GM19463 (cell line): Measurements from ENCODE around the gene PSME1.
A peak's percentile ranks its signal among the peaks of the same experiment; 100 is the strongest.

Source experiments
- ATAC-seq: cut with Tn5 transposase; IDR thresholded peaks from one replicate; pipeline ENCODE4 v1.9.1; 2021; ENCODE audit warnings: mild to moderate bottlenecking, moderate library complexity; ENCODE audit not compliant: unreplicated experiment

Gene PSME1

GRCh38 chr14:24145690-24146452 lies 9.9 kb downstream of the PSME1 start:
- no peak for ATAC-seq

DNA sequence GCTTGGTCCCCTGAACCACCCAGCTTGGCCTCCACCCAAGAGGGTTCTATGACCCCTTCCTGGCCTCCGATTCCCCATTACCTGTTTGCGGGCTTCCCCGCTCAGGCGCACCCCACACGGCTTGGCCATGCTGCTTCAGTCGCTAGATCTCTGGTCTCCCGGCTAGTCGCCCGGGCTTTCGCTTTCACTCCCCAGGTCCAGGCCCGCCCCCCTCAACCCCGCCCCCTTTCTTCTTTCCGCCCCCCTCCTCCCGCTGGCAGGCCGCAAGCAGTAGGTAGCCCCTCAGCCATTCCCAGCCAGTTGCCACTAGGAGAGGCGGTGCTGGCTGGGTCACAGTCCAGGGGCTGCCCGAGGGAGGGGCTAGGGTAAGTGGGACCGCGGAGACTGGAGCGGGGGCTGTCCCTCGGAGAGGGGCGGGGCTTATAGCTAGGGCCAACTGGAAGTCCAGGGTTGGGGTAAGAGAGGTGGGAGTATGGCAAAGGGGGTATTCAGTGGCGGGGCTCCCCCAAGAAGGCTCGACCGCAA lies 10.5 kb downstream of the PSME1 start, which contains the start of gene PSME2:
PSME2 (minus strand) TSS at position 158 of the 525 bp plus-strand sequence; CDS start at position 129, 29 bp downstream.
- ATAC-seq, result peak; percentile 62

DNA sequence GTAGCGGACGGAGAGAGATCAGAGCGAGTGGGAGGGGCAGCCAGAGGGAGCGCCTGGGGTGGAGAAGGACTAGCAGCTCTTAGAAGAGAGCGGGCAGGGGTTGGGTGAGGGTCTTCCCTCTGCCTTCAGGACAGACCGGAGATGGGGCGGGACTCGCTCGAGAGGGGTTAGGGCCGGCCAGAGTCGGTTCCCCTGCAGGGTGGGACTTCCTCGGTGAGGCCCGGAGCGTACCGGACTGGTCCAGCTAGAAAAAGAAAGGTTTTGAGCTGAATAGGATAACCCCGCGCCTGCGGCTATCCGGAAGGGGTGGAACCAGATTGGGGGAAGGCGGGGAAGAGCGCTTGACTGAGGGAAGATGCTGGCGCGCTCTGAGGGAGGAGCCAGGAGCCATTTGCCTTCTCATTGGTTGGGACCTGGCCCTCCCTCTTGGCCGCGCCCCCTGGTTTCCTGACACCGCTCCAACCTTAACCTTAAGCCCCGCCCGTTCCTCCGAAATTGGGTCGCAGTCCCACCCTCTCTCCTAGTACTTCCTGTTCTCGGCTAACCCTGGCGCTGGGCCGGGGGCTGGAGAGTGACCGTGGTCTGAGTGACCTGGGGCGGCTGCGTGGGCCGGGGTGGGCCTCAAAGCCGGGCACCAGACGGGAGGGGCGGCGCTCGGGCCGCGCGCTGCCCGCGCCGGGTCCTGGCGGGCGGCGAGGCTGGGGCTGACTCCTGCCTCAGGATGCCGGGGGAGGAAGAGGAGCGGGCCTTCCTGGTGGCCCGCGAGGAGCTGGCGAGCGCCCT lies 11.2 kb downstream of the PSME1 start, which contains the start of gene RNF31:
RNF31 (plus strand) TSS at position 521 of the 783 bp plus-strand sequence; CDS start at position 722, 201 bp downstream.
- ATAC-seq, result peak; percentile 83

- no peak for ATAC-seq
Measured at GRCh38 chr14:24147761-24148428, 11.9 kb downstream of the PSME1 start.

GRCh38 chr14:24149302-24149969 lies 13.4 kb downstream of the PSME1 start:
- ATAC-seq, result no peak

GRCh38 chr14:24150061-24150460 lies 14.1 kb downstream of the PSME1 start:
- ATAC-seq, result no peak

- no peak for ATAC-seq
Measured at GRCh38 chr14:24150567-24150966, 14.6 kb downstream of the PSME1 start.

- ATAC-seq, result no peak
Measured at GRCh38 chr14:24150993-24151392, 15.0 kb downstream of the PSME1 start.

DNA sequence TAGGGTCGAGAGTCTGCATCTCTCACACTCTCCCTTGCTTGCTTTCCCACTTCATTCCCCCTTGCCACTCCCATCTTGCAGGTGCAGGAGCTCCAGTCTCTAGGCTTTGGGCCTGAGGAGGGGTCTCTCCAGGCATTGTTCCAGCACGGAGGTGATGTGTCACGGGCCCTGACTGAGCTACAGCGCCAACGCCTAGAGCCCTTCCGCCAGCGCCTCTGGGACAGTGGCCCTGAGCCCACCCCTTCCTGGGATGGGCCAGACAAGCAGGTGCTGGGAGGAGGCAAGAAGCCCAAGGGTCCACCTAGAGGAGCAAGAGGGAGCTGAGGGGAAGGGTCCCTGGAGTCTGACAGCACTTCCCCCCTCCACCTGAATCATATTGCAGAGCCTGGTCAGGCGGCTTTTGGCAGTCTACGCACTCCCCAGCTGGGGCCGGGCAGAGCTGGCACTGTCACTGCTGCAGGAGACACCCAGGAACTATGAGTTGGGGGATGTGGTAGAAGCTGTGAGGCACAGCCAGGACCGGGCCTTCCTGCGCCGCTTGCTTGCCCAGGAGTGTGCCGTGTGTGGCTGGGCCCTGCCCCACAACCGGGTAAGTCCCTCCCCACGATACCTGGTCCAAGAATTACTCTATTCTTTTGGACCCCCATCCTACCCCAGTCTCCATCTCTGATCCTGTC lies 15.5 kb downstream of the PSME1 start:
- no peak for ATAC-seq

DNA sequence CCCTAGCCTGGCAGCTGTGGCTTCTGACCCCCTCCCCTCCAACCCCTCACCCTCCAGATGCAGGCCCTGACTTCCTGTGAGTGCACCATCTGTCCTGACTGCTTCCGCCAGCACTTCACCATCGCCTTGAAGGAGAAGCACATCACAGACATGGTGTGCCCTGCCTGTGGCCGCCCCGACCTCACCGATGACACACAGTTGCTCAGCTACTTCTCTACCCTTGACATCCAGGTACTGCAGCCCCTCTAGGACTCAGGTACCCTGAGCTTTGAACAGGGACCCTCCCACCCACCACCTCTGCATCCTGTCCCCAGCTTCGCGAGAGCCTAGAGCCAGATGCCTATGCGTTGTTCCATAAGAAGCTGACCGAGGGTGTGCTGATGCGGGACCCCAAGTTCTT lies 19.1 kb downstream of the PSME1 start:
- no peak for ATAC-seq

DNA sequence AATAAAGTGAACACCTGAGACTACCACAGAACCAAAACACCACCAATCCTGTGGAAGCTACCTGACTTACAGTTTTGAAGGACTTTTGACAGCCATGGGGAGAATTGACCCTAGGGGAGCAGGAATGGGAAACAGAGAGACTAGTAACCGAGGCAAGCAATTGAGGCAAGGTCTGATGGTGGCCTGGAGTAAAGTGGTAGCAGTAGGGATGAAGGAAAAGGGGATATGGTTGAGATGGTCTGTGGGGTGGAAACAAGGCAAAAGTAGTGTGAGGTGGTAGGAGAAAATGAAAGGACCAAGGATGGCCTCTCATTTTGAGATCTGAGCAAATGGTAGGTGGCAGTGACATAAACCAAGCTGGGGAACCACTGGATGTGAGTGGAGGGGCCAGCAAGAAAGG lies 20.8 kb downstream of the PSME1 start:
- ATAC-seq, result no peak

DNA sequence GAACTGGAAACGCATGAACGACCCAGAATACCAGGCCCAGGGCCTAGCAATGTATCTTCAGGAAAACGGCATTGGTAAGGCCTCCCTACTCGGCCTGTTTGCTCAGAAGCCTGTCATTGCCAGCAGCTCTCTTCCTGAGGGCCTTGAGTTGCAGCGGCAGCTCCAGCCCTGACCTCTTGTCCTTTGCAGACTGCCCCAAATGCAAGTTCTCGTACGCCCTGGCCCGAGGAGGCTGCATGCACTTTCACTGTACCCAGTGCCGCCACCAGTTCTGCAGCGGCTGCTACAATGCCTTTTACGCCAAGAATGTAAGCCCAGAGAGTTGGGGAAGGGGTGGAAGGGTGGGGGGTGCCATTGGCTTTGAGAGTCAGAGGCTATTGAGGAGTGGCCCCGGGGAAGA lies 21.3 kb downstream of the PSME1 start:
- ATAC-seq, result no peak

DNA sequence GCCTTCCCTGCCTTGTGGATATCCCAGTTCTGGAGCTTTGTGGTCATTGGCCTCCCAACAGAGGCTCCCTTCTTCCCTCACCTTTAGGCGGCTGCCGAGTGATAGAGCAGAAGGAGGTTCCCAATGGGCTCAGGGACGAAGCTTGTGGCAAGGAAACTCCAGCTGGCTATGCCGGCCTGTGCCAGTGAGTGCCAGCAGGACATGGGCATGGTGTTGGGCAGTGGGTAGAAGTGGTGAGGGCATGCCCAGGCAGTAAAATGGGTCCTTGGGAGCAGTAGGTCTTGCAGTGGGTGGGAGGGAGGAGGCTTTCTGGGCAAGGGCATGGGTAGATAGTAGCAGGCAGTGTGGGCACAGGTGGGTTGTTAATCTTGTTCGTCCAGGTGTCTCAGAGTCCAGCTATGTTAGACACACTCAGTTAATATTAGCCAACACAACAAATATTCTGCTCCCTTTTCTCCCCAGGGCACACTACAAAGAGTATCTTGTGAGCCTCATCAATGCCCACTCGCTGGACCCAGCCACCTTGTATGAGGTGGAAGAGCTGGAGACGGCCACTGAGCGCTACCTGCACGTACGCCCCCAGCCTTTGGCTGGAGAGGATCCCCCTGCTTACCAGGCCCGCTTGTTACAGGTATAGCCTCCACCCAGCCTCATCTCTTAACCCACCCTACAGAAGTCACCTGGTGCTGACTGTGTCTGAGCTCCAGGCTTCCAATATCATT lies 23.9 kb downstream of the PSME1 start:
- no peak for ATAC-seq

DNA sequence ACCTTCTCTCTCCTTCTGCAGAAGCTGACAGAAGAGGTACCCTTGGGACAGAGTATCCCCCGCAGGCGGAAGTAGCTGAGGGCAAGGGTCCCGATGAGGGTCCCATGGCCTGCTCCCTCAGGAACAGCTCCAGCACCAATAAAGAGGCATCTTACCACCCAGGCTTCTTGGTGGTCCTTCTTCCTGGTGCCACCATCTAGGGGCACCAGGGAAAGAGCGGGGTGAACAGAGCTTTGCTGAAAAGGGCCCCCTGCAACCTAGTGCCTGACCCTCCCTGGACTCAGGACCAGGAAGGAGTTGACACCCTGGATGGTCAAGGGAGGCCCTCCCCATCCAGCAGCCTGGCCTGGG lies 24.5 kb downstream of the PSME1 start:
- ATAC-seq, result no peak

DNA sequence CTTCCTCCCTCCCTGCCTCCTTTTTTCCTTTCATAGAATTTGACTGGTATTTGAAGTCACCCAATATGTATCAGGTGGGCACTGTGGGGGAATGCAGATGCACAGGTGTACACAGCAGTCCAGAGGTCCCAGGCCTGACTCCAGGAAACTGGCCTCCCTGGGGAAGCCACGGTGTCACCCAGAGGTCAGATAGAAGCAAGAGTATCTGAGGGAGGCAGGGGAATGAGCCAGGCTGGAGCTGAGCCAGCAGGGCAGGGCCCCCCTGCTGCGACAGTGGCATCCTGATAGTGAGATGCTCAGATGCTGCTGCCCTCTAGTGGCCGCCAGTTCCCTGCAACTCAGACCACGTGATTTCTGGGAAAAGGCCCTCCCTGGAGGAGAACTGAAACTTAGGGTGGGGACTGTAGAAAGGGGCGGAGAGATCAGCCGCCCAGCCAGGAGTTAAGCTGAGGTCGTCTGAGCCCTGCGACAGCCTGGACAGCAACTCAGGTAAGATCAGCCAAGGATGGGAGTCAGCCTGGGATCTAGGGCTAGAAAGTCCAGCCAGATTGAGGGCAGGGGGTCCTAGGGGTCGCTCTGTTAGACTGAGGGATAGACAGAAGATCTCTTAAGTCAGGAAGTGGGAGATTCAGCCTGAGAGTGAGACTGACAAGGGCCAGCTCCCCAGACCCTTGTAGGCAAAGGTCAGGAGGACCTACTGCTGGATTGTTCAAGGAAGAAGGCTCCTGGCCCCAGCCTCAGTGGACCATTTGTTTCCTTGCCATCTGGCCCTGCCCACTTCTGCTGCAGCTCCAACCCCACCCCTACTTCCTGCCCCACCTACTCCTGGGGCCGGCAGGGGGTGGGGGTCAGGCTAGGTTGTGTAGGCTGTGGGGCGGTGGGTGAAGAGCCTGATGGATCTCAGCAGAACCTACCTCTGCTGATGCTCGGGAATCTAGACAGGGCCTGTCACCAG lies 25.1 kb downstream of the PSME1 start, which contains the start of gene IRF9:
IRF9 (plus strand) TSS at position 416 of the 955 bp plus-strand sequence. CDS start 880 bp downstream, outside the sequence.
- peak; percentile 82 for ATAC-seq

GRCh38 chr14:24162093-24162492 lies 26.1 kb downstream of the PSME1 start:
- no peak for ATAC-seq

- no peak for ATAC-seq
Measured at GRCh38 chr14:24164518-24164991, 28.6 kb downstream of the PSME1 start.

GRCh38 chr14:24165785-24166184 lies 29.8 kb downstream of the PSME1 start:
- ATAC-seq, result no peak
